Fibroblast of lung (primary cell): Measurements from ENCODE around the gene MS4A3. TPM values are rescaled to one million over a fixed set of nuclear protein-coding genes. Genes with fewer than 3 reads are reported as not detected.
"Not testable (repeated sequence)": the region's sequence is repeated elsewhere in the genome, so short reads cannot be mapped to it uniquely, and the experiment has no call there.

ENCODE experiments used
- DNase-seq, 2 donors: peaks; one replicate each; pipeline versions ENCODE4 v3.0.0 to v3.0.0-alpha.2; 2010; ENCODE audit warnings: low read depth in 2 of 2
- H2AFZ ChIP-seq: 2 replicates; pipeline ENCODE4 v1.5.1; 2012; ENCODE audit warnings: low read length, control low read depth, inconsistent platforms
- H3K27ac ChIP-seq: 2 replicates; pipeline ENCODE4 v1.5.1; 2011; ENCODE audit warnings: low read length, control low read depth; ENCODE audit not compliant: insufficient read depth
- H3K27me3 ChIP-seq: 2 replicates; pipeline ENCODE4 v1.5.1; 2011; ENCODE audit warnings: mild to moderate bottlenecking, low read length; ENCODE audit not compliant: control insufficient read depth, insufficient read depth
- H3K36me3 ChIP-seq: 2 replicates; pipeline ENCODE4 v1.5.1; 2011; ENCODE audit warnings: low read length; ENCODE audit not compliant: control insufficient read depth, insufficient read depth
- H3K4me1 ChIP-seq: 2 replicates; pipeline ENCODE4 v1.5.1; 2011; ENCODE audit warnings: low read length; ENCODE audit not compliant: control insufficient read depth, insufficient read depth; ENCODE audit errors: extremely low read depth
- H3K4me2 ChIP-seq: 2 replicates; pipeline ENCODE4 v1.5.1; 2011; ENCODE audit warnings: low read length, control low read depth; ENCODE audit not compliant: insufficient read depth; ENCODE audit errors: extremely low read depth
- H3K4me3 ChIP-seq, 4 experiments: fragments of 200-600 bp in 1 of 4; sonication (generic) in 1 of 4; replicated peaks in 1 of 4; 2 replicates each; pipeline ENCODE4 v1.5.1; 2011 to 2016; ENCODE audit warnings: low read length in 4 of 4, low read depth in 3 of 4, mild to moderate bottlenecking in 3 of 4, control low read depth in 2 of 4, inconsistent platforms in 1 of 4, mixed read lengths in 1 of 4; ENCODE audit not compliant: insufficient read depth in 1 of 4; ENCODE audit errors: control extremely low read depth in 1 of 4
- H3K79me2 ChIP-seq: 2 replicates; pipeline ENCODE4 v1.5.1; 2012; ENCODE audit warnings: mild to moderate bottlenecking, low read length, inconsistent platforms; ENCODE audit not compliant: control insufficient read depth, insufficient read depth
- H3K9ac ChIP-seq: 2 replicates; pipeline ENCODE4 v1.5.1; 2011; ENCODE audit warnings: mild to moderate bottlenecking, low read length, control low read depth; ENCODE audit not compliant: insufficient read depth
- H3K9me3 ChIP-seq: 2 replicates; pipeline ENCODE4 v1.5.1; 2012; ENCODE audit warnings: low read depth, low read length; ENCODE audit not compliant: control insufficient read depth, insufficient read depth
- H4K20me1 ChIP-seq: 2 replicates; pipeline ENCODE4 v1.5.1; 2011; ENCODE audit warnings: low read length; ENCODE audit not compliant: control insufficient read depth, insufficient read depth; ENCODE audit errors: extremely low read depth
- CTCF ChIP-seq, 2 donors: IDR thresholded peaks in 1 of 2; conservative IDR thresholded peaks in 1 of 2; 1 replicate in 1 of 2; 2 replicates in 1 of 2; pipeline ENCODE4 v1.5.1; 2011 to 2012; ENCODE audit warnings: low read length in 2 of 2, control low read depth in 1 of 2, inconsistent platforms in 1 of 2, low read depth in 1 of 2, mild to moderate bottlenecking in 1 of 2
- EZH2 ChIP-seq: IDR thresholded peaks from 2 replicates; pipeline ENCODE4 v1.5.1; 2012; ENCODE audit warnings: low read length, control low read depth, mild to moderate bottlenecking; ENCODE audit errors: missing control alignments
- polyA plus RNA-seq, 2 donors: library from polyadenylated mRNA; depleted of rRNA in 1 of 2; stranded (reverse) in 1 of 2; unstranded in 1 of 2; fragments of >200 nt; gene quantifications; 2 replicates each; pipeline ENCODE4 v1.2.1, GENCODE V29; 2011 to 2012; ENCODE audit warnings: missing spikeins in 1 of 2
- total RNA-seq: library from RNA; depleted of rRNA; stranded (reverse); fragments of >200 nt; gene quantifications from 2 replicates; pipeline ENCODE4 v1.2.1, GENCODE V29; 2014

Gene MS4A3
- total and polyA plus RNA-seq, 2 donors (not counting 1 experiment from before 2014, with no cell fraction given), result not detected

GRCh38 chr11:60108631-60109030 lies 52.2 kb downstream of the MS4A3 start:
- not testable (repeated sequence) for H3K27me3 ChIP-seq, H3K27ac ChIP-seq, H3K4me3 ChIP-seq, H3K79me2 ChIP-seq, H3K4me1 ChIP-seq, H3K9me3 ChIP-seq, H3K36me3 ChIP-seq, H3K4me2 ChIP-seq, H2AFZ ChIP-seq, H3K9ac ChIP-seq, DNase-seq, H4K20me1 ChIP-seq

- Histone ChIP-seq H3K4me2 (no peak overlapping the region), H3K36me3 (no peaks in the 10 kb centered on the region), H3K27ac (no peak overlapping the region), H3K9ac (no peak overlapping the region), H3K4me1 (no peaks in the 10 kb centered on the region), H3K27me3 (no peaks in the 10 kb centered on the region), H3K9me3 (no peaks in the 10 kb centered on the region), H4K20me1 (no peaks in the 10 kb centered on the region), H2AFZ (no peak overlapping the region), H3K79me2 (no peaks in the 10 kb centered on the region), H3K4me3 (no peak overlapping the region)
- DNase-seq, result no peak
- TF ChIP-seq CTCF (conservative IDR thresholded peaks at IDR 0.05 in 1 of 2, IDR thresholded peaks at IDR 0.05 in 1 of 2; ENCODE audit: low read depth in 1 of 2, low read length in 2 of 2), result no peak
- no peak for TF ChIP-seq EZH2
These were observed 55.3 kb downstream of the MS4A3 start for GRCh38 chr11:60111793-60112192.

- no peak for DNase-seq
- Histone ChIP-seq H2AFZ (no peak overlapping the region), H3K9ac (no peak overlapping the region)
These were observed 60.7 kb downstream of the MS4A3 start for GRCh38 chr11:60116996-60117790.

More at GRCh38 chr11:60116996-60117790, 60.7 kb downstream of the MS4A3 start:
- Histone ChIP-seq H3K27me3 (no peaks in the 10 kb centered on the region), H3K4me3 (no peak overlapping the region), H3K79me2 (no peaks in the 10 kb centered on the region), H3K36me3 (no peaks in the 10 kb centered on the region), H4K20me1 (no peaks in the 10 kb centered on the region), H3K4me2 (no peak overlapping the region), H3K9me3 (no peaks in the 10 kb centered on the region), H3K4me1 (no peaks in the 10 kb centered on the region), H3K27ac (no peak overlapping the region)
- no peak for TF ChIP-seq CTCF (conservative IDR thresholded peaks at IDR 0.05 in 1 of 2, IDR thresholded peaks at IDR 0.05 in 1 of 2; ENCODE audit: low read depth in 1 of 2, low read length in 2 of 2)
- TF ChIP-seq EZH2, result no peak
